ENCODE data around the gene NHSL1. TPM values are rescaled to one million over a fixed set of nuclear protein-coding genes. Genes with fewer than 3 reads are reported as not detected.

Gene NHSL1
- total and polyA plus RNA-seq, 2 donors (not counting 3 experiments of a cell fraction or from before 2014, with no cell fraction given), result 24.8 to 55.0 TPM

DNA sequence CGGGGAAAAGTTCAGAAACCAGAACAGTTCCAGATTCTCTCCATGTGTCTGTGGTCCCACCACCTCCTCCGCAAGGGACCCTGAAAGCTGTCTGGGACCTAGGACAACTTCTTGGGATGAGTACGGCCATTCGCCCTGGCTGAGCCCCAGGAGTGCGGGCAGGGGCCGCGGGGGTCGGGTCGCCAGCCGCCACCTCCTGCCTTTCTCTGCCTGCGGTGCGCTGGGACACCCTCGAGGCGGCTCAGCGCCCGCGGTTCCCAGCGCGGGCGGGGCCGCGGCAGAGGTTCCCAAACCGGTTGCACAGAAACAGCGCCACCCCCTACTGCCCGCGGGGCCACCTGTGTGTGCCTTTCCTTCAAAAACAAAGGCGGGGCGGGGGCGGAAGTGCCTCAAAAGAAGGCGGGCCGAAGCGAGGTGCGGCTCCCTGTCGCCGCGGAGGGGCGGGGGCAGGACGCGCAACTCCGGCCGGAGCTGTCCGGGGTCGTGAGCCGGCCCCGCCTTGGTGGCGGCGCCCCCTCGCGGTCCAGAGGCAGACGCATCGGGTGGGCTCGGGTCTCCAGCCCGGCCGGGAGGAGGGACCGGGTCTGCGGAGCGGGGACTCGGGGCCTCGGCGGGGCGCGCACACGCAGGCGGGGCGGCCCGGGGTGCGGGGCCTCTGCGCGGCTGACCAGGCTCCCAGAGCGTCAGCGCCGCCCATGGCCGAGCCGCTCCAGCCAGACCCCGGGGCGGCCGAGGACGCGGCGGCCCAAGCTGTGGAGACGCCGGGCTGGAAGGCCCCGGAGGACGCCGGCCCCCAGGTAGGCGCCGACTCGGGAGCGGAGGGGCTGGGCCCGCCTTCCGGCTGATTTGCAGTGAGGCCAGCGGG lies 95.3 kb downstream of the NHSL1 start, which contains the start of gene HEBP2:
TSS of gene HEBP2 (plus strand) at position 423 of the 865 bp plus-strand sequence. CDS start at position 696, 273 bp downstream.
- dilution Hi-C loops (cut with MboI; ENCODE audit: extremely low pct_ligation_motif_present, low sequenced_read_pairs), result no loop called here

More for the DNA sequence above, 95.3 kb downstream of the NHSL1 start, which contains the start of gene HEBP2:
- POLR2A ChIA-PET, result interaction anchor here (0.5 kb wide), 2 partner anchors 19 to 370 kb away, joined by 5 read pairs; partner anchors contain the start of gene CCDC28A
- Histone ChIP-seq H3K27ac (ENCODE audit: insufficient read depth, low read depth, low read length) (peak within 1 kb of the TSS; percentile 76), H3K27me3 (ENCODE audit: control insufficient read depth in 2 of 2, insufficient read depth in 2 of 2, low read length in 2 of 2) (no peaks in the 10 kb centered on the region), H3K79me2 (ENCODE audit: control insufficient read depth, insufficient read depth, low read length) (peaks cover 4% of the 10 kb centered on the region), H3K36me3 (ENCODE audit: control insufficient read depth in 2 of 2, extremely low read depth in 1 of 2, insufficient read depth in 2 of 2, low read length in 2 of 2) (peaks cover 3 to 9% of the 10 kb centered on the region in 2 experiments), H3K9me3 (replicated peaks; ENCODE audit: control insufficient read depth, insufficient read depth, low read length) (no peaks in the 10 kb centered on the region), H3K4me1 (ENCODE audit: control insufficient read depth, extremely low read depth, insufficient read depth, low read length) (peaks cover 11% of the 10 kb centered on the region), H3K4me2 (ENCODE audit: insufficient read depth, low read length) (peak within 1 kb of the TSS; percentile 95), H3K9me1 (replicated peaks; ENCODE audit: control insufficient read depth, extremely low read depth, insufficient read depth, low read length) (no peaks in the 10 kb centered on the region), H3K9ac (replicated peaks; ENCODE audit: extremely low read depth, insufficient read depth, low read length) (peak within 1 kb of the TSS; percentile 80), H2AFZ (ENCODE audit: low read depth, low read length) (peak within 1 kb of the TSS; percentile 92), H3K4me3 (replicated peaks in 1 of 3; ENCODE audit: insufficient read depth in 1 of 3, low read depth in 1 of 3, low read length in 3 of 3) (peak within 1 kb of the TSS; percentile 51 to 78 (median 76)), H4K20me1 (replicated peaks; ENCODE audit: control insufficient read depth, extremely low read depth, insufficient read depth, low read length) (no peaks in the 10 kb centered on the region)
- no TSS peak for BruUV-seq (replicated peaks)
- CTCF ChIA-PET, result interaction anchor here (0.8 to 5.2 kb wide), 15 partner anchors 8 to 403 kb away, joined by 3 to 50 read pairs (median 3); partner anchors contain the start of gene SMIM28
- FAIRE-seq (peak; percentile 77), DNase-seq (ENCODE audit: low read depth, low spot score) (peak; percentile 86)
- TF ChIP-seq FOS (IDR thresholded peaks at IDR 0.05; ENCODE audit: borderline replicate concordance, insufficient read depth, low read length) (peak; percentile 19), CTCF (IDR thresholded peaks at IDR 0.05; ENCODE audit: extremely low read depth in 1 of 2, insufficient read depth in 1 of 2, low read depth in 1 of 2, low read length in 2 of 2) (peak; percentile 53 to 66), POLR2A (IDR thresholded peaks at IDR 0.05; ENCODE audit: low read depth, low read length) (peak; percentile 61), MAX (IDR thresholded peaks at IDR 0.05; ENCODE audit: insufficient read depth, insufficient read length) (no peak), JUN (IDR thresholded peaks at IDR 0.05; ENCODE audit: borderline replicate concordance, insufficient read depth, insufficient read length, low read depth) (no peak), EZH2 (IDR thresholded peaks at IDR 0.05; ENCODE audit: borderline replicate concordance, low read depth, low read length, severe bottlenecking) (no peak), MYC (IDR thresholded peaks at IDR 0.05; ENCODE audit: low read depth, low read length) (no peak), GATA2 (IDR thresholded peaks at IDR 0.05; ENCODE audit: insufficient read depth, insufficient read length, low read depth, low read length) (no peak), POLR2AphosphoS5 (IDR thresholded peaks at IDR 0.05; ENCODE audit: insufficient read depth, low read depth, low read length) (peak; percentile 78)
- intact Hi-C loops (cut with micrococcal nuclease), result loop anchor here (1.0 to 2.0 kb wide), 6 partner anchors 31 to 288 kb away; partner anchors contain the start of gene ARFGEF3

Data from endothelial cell of umbilical vein (primary cell).